Spleen (tissue), 11 donors: ENCODE results near the gene RPL27A. TPM values are rescaled to one million over a fixed set of nuclear protein-coding genes. Genes with fewer than 3 reads are reported as not detected.

Experiments
- DNase-seq: peaks from one replicate; pipeline ENCODE4 v3.0.0-alpha.2; 2020
- H3K27ac ChIP-seq, 8 donors: fragments of 200-600 bp; sonication (generic) in 7 of 8; 1 replicate in 4 of 8; 2 replicates in 4 of 8; pipeline versions ENCODE4 v1.5.0 to v1.8.0; 2016 to 2021; ENCODE audit warnings: inconsistent platforms in 4 of 8, mild to moderate bottlenecking in 4 of 8, moderate library complexity in 1 of 8
- H3K27me3 ChIP-seq, 7 donors: fragments of 200-600 bp; sonication (generic) in 6 of 7; replicated peaks in 1 of 7; 1 replicate in 4 of 7; 2 replicates in 3 of 7; pipeline versions ENCODE4 v1.5.0 to v1.8.0; 2016 to 2021; ENCODE audit warnings: inconsistent platforms in 3 of 7, mild to moderate bottlenecking in 1 of 7
- H3K36me3 ChIP-seq, 6 donors: fragments of 200-600 bp; sonication (generic) in 5 of 6; 1 replicate in 4 of 6; 2 replicates in 2 of 6; pipeline versions ENCODE4 v1.5.0 to v1.8.0; 2016 to 2021; ENCODE audit warnings: inconsistent platforms in 2 of 6
- H3K4me1 ChIP-seq, 6 donors: fragments of 200-600 bp; sonication (generic) in 5 of 6; 1 replicate in 3 of 6; 2 replicates in 3 of 6; pipeline versions ENCODE4 v1.5.0 to v1.8.0; 2016 to 2021; ENCODE audit warnings: inconsistent platforms in 3 of 6
- H3K4me3 ChIP-seq, 8 donors: fragments of 200-600 bp; sonication (generic) in 7 of 8; 1 replicate in 4 of 8; 2 replicates in 4 of 8; pipeline versions ENCODE4 v1.5.0 to v1.8.0; 2016 to 2021; ENCODE audit warnings: inconsistent platforms in 4 of 8, mild to moderate bottlenecking in 4 of 8, moderate library complexity in 2 of 8
- H3K9me3 ChIP-seq, 8 donors: fragments of 200-600 bp; sonication (generic) in 7 of 8; 1 replicate in 4 of 8; 2 replicates in 4 of 8; pipeline versions ENCODE4 v1.5.0 to v1.8.0; 2016 to 2021; ENCODE audit warnings: inconsistent platforms in 4 of 8
- CTCF ChIP-seq, 11 experiments: fragments of 200-600 bp in 7 of 11; fragments of 450-650 bp in 4 of 11; sonication (generic) in 4 of 11; IDR thresholded peaks in 8 of 11; conservative IDR thresholded peaks in 3 of 11; 1 replicate in 7 of 11; 2 replicates in 4 of 11; pipeline versions ENCODE4 v1.4.0 to v1.8.0; 2016 to 2021; ENCODE audit warnings: antibody characterized with exemption in 11 of 11, inconsistent platforms in 4 of 11, mild to moderate bottlenecking in 1 of 11
- POLR2A ChIP-seq, 3 donors: fragments of 450-650 bp; IDR thresholded peaks; one replicate each; pipeline ENCODE4 v1.5.1; 2017; ENCODE audit warnings: antibody characterized with exemption in 3 of 3, mild to moderate bottlenecking in 1 of 3
- POLR2AphosphoS5 ChIP-seq, 3 donors: sonication (generic); formaldehyde crosslinking; IDR thresholded peaks; one replicate each; pipeline ENCODE4 v1.5.1; 2017; ENCODE audit warnings: antibody characterized with exemption in 3 of 3
- WGBS, 5 donors: extraction: QIAGEN DNeasy Blood & Tissue Kit in 3 of 5; methylation state at CpG; one replicate each; pipeline versions ENCODE4 v1.1.5 to v1.1.7; 2013 to 2018; 5-methylcytosine and 5-hydroxymethylcytosine counted together
- intact Hi-C: fragments of 100-400 bp; cut with DNase I; formaldehyde crosslinking; loops from one replicate; pipeline ENCODE4 v1.15.0; 2023; ENCODE audit warnings: low total_unique reads
- polyA plus RNA-seq, 3 donors: library from polyadenylated mRNA; stranded (reverse); fragments of 200-250 nt; gene quantifications; one replicate each; pipeline ENCODE4 v1.2.1, GENCODE V29; 2013
- total RNA-seq, 7 donors: library from RNA; depleted of rRNA in 3 of 7; stranded (reverse); fragments of >200 nt in 3 of 7; fragmentation: NEBNext Ultra II Directional in 4 of 7; extraction: Animal tissue kit (Norgen Biotek cat#: 25700) in 4 of 7; gene quantifications; one replicate each; pipeline versions ENCODE4 v1.1.0 to v1.2.1, GENCODE V29; 2016 to 2021
- donor health status: healthy with polysubstance abuse.
- donor health status: DM: no; HTN: no; CAD: no; lungs with moderate emphysema.
- donor health status: DM: no; HTN: no; CAD: no.
- donor health status: Bipolar disorder and iron deficiency.
- donor health status: healthy.
- donor health status: DM: no; HTN: no; CAD: no.
- donor health status: DM: yes; HTN: yes; CAD: no.

The RPL27A gene
- total and polyA plus RNA-seq, 10 donors = 845 to 8,152 (median 1,390) TPM

DNA sequence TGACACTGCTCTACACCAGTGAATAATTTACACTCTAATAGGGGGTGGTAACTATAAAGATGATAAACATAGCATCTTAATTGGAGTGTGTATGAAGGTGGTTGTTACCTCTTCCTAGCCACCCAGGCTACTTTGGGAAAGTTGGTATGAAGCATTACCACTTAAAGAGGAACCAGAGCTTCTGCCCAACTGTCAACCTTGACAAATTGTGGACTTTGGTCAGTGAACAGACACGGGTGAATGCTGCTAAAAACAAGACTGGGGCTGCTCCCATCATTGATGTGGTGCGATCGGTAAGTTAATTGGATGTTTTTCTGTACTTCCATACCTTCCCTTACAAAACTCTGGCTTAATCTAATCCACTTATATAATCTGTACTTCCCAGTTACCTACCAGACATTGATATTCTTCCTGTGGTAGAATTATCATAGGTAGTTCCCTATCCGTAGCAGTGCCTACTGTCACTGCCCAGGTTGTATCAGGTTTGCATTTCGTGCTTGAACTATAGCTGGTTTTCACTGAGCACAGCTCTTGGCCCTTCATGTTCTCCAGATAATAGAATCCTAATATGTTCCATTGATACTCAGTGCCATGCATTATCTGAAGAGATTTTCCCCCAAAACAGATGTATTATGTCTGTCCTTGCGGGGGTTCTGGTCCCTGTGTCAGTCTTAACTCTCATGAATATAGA is 2.2 kb downstream of the RPL27A start:
- TF ChIP-seq POLR2A (IDR thresholded peaks at IDR 0.05) = no peak
- TF ChIP-seq POLR2AphosphoS5 (IDR thresholded peaks at IDR 0.05) = no peak
- TF ChIP-seq CTCF (IDR thresholded peaks at IDR 0.05 in 8 of 11, conservative IDR thresholded peaks at IDR 0.05 in 3 of 11) = no peak
- H3K4me1 ChIP-seq = peaks cover 25 to 74% (median 61%) of the 10 kb centered on the region in 6 donors
- peak overlapping the region in 5 of 8 donors; percentile 76 to 95 (median 90) for H3K4me3 ChIP-seq
- H3K27ac ChIP-seq = peak overlapping the region in 6 of 8 donors; percentile 9 to 99 (median 96)
- intact Hi-C loops = loop anchor here (5.0 to 10.0 kb wide), 3 partner anchors 130 to 778 kb away; partner anchors contain the start of genes TMEM9B and ZNF143
- no peaks in the 10 kb centered on the region for H3K27me3 ChIP-seq
- 64 to 85% (median 75%) methylated on average over 6 of the region's 6 CpGs for WGBS, 5 donors
- no peaks in the 10 kb centered on the region for H3K9me3 ChIP-seq
- DNase-seq = no peak
- peaks cover 0 to 42% (median 35%) of the 10 kb centered on the region in 6 donors for H3K36me3 ChIP-seq

- Histone ChIP-seq H3K27ac (peak overlapping the region in 1 of 8 donors; percentile 95), H3K36me3 (peaks cover 0 to 44% (median 35%) of the 10 kb centered on the region in 6 donors), H3K27me3 (no peaks in the 10 kb centered on the region), H3K4me3 (no peak overlapping the region), H3K9me3 (no peaks in the 10 kb centered on the region), H3K4me1 (peaks cover 25 to 79% (median 64%) of the 10 kb centered on the region in 6 donors)
- no peak for TF ChIP-seq POLR2A (IDR thresholded peaks at IDR 0.05)
- TF ChIP-seq CTCF (IDR thresholded peaks at IDR 0.05 in 8 of 11, conservative IDR thresholded peaks at IDR 0.05 in 3 of 11) = no peak
- TF ChIP-seq POLR2AphosphoS5 (IDR thresholded peaks at IDR 0.05) = no peak
- no peak for DNase-seq
- intact Hi-C loops = loop anchor here (5.0 to 10.0 kb wide), 3 partner anchors 129 to 777 kb away; partner anchors contain the start of genes TMEM9B and ZNF143
- WGBS, 5 donors = 64 to 80% (median 77%) methylated on average over 7 of the region's 7 CpGs
These were observed 2.7 kb downstream of the RPL27A start for GRCh38 chr11:8685306-8685705.

DNA sequence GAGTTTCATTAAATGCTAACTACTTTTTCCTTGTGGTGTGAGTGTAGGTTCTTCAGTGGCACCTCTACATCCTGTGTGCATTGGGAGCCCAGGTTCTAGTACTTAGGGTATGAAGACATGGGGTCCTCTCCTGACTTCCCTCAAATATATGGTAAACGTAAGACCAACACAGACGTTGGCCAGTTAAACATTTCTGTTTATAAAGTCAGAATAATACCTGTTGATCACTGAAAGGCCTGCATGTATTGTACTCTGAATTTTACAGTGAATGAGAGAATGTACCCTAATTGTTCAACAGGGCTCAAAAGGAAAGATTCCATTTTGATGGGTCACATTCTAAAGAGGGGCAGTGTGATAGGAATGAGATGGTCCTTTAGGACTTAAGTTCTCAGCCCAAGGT is 3.2 kb downstream of the RPL27A start:
- H3K4me1 ChIP-seq = peaks cover 25 to 82% (median 65%) of the 10 kb centered on the region in 6 donors
- no peak for TF ChIP-seq POLR2A (IDR thresholded peaks at IDR 0.05)
- no peak for TF ChIP-seq POLR2AphosphoS5 (IDR thresholded peaks at IDR 0.05)
- no peak for TF ChIP-seq CTCF (IDR thresholded peaks at IDR 0.05 in 8 of 11, conservative IDR thresholded peaks at IDR 0.05 in 3 of 11)
- H3K27me3 ChIP-seq = no peaks in the 10 kb centered on the region
- no peak overlapping the region for H3K4me3 ChIP-seq
- no peak overlapping the region for H3K27ac ChIP-seq
- WGBS, 5 donors = 62 to 81% (median 77%) methylated on average over 2 of the region's 2 CpGs
- H3K9me3 ChIP-seq = no peaks in the 10 kb centered on the region
- intact Hi-C loops = loop anchor here (5.0 to 10.0 kb wide), 3 partner anchors 129 to 776 kb away; partner anchors contain the start of genes TMEM9B and ZNF143
- no peak for DNase-seq
- H3K36me3 ChIP-seq = peaks cover 0 to 49% (median 35%) of the 10 kb centered on the region in 6 donors

- peaks cover 0 to 54% (median 35%) of the 10 kb centered on the region in 6 donors for H3K36me3 ChIP-seq
- WGBS, 5 donors = 85 to 93% (median 90%) methylated on average over 7 of the region's 7 CpGs
- TF ChIP-seq POLR2A (IDR thresholded peaks at IDR 0.05) (no peak), CTCF (IDR thresholded peaks at IDR 0.05 in 8 of 11, conservative IDR thresholded peaks at IDR 0.05 in 3 of 11) (no peak), POLR2AphosphoS5 (IDR thresholded peaks at IDR 0.05) (no peak)
- H3K27me3 ChIP-seq = no peaks in the 10 kb centered on the region
- no peak overlapping the region for H3K27ac ChIP-seq
- peaks cover 25 to 80% (median 65%) of the 10 kb centered on the region in 6 donors for H3K4me1 ChIP-seq
- no peaks in the 10 kb centered on the region for H3K9me3 ChIP-seq
- H3K4me3 ChIP-seq = no peak overlapping the region
- intact Hi-C loops = loop anchor here (5.0 to 10.0 kb wide), 3 partner anchors 128 to 776 kb away; partner anchors contain the start of genes TMEM9B and ZNF143
- DNase-seq = no peak
These were observed 3.7 kb downstream of the RPL27A start for GRCh38 chr11:8686325-8686724.
